HL-60 (cell line): ENCODE measurements around the gene CATSPERB.

Experiments used
- GABPA ChIP-seq: IDR thresholded peaks from 2 replicates; pipeline ENCODE4 v1.6.1; 2012; ENCODE audit warnings: low read depth
- POLR2AphosphoS5 ChIP-seq: IDR thresholded peaks from 2 replicates; pipeline ENCODE4 v1.6.1; 2012; ENCODE audit warnings: low read depth
- REST ChIP-seq: IDR thresholded peaks from 2 replicates; pipeline ENCODE4 v1.6.1; 2012; ENCODE audit warnings: low read depth; ENCODE audit not compliant: insufficient replicate concordance
- SPI1 ChIP-seq: IDR thresholded peaks from 2 replicates; pipeline ENCODE4 v1.6.1; 2012; ENCODE audit warnings: low read depth, mild to moderate bottlenecking, borderline replicate concordance
- TF ChIP-seq, protein P1 (sequence below): IDR thresholded peaks from one replicate; pipeline ENCODE4 v1.5.1; 2011; ENCODE audit warnings: low read length, control low read depth, inconsistent platforms; ENCODE audit not compliant: insufficient read depth

DNA sequence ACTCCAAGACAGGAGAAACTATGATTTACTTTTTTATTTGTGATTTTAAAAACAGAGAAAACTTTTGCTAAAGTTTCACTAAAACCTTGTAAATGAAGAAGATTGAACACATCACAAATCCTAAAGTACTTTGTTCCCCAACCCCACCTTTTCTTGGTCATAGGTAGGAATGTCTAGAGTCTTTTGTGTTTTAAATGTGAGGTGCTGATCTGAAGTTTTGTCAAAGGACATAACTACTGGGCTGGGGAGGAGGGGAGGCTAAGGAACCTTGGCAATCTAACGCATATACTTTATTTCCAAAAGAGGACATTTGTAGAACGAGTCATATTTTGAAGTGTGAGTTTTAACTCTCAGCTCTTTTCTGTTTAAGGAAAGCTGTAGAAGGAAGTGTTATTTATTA is 37.2 kb downstream of the CATSPERB start:
- TF ChIP-seq, protein P1, sequence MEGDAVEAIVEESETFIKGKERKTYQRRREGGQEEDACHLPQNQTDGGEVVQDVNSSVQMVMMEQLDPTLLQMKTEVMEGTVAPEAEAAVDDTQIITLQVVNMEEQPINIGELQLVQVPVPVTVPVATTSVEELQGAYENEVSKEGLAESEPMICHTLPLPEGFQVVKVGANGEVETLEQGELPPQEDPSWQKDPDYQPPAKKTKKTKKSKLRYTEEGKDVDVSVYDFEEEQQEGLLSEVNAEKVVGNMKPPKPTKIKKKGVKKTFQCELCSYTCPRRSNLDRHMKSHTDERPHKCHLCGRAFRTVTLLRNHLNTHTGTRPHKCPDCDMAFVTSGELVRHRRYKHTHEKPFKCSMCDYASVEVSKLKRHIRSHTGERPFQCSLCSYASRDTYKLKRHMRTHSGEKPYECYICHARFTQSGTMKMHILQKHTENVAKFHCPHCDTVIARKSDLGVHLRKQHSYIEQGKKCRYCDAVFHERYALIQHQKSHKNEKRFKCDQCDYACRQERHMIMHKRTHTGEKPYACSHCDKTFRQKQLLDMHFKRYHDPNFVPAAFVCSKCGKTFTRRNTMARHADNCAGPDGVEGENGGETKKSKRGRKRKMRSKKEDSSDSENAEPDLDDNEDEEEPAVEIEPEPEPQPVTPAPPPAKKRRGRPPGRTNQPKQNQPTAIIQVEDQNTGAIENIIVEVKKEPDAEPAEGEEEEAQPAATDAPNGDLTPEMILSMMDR: no peak
- TF ChIP-seq GABPA (no peak), POLR2AphosphoS5 (no peak), REST (no peak), SPI1 (no peak)
